Caki2 (cell line): ENCODE measurements around the gene FARS2. TPM values are rescaled to one million over a fixed set of nuclear protein-coding genes. Genes with fewer than 3 reads are reported as not detected.

Source experiments
- DNase-seq: peaks from one replicate; pipeline ENCODE4 v3.0.0-alpha.2; 2015; ENCODE audit warnings: low read depth
- in situ Hi-C: cut with HindIII; loops from 2 replicates; pipeline ENCODE4 v1.10.0; 2016; ENCODE audit warnings: low sequenced_read_pairs, low pct_unique_long_range_greater_than_20kb, mixed read lengths
- total RNA-seq: library from RNA; depleted of rRNA; stranded (reverse); fragments of >200 nt; shearing (Covaris generic); gene quantifications from 2 replicates; pipeline ENCODE4 v1.2.3, GENCODE V29; 2014; ENCODE audit warnings: low replicate concordance

FARS2 gene
- total RNA-seq, 1 experiment from 2014 or later: 21.0 TPM

DNA sequence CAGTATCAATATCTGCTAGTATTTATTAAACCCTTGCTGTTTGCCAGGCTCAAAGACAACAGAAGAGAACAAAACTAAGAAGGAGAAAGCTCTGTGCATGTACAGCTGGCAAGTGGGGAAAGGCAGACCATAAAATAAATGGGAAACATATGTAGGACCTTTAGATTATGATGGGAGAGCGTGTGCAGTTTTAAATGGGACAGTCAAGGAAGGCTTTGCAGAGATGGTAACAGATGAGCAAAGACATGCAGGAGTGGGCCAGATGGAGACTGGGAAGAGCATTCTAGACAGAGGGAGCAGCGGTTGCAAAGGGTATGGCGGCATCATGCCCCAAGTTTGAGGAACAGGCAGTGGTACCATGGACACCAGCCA lies 485.4 kb downstream of the FARS2 start:
- in situ Hi-C loops: no loop called here

DNA sequence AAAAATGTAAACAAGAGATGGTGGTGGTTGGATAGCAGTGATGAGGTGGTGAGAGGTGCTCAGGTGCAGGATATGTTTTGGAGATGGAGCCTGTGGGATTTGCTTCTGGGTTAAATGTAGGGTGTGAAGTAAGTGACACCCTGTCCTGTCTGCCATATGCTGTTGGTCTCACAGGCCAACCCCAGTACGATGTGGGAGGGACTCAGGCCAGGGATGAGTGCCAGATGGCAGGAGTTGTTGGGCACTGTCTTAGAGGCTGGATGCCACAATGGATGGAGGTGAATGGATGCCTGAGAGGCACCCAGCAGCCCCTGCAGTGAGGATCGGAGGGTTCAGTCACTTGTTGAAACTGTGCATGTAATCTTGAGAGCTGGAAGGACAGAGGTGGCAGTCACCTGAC lies 486.1 kb downstream of the FARS2 start:
- in situ Hi-C loops: no loop called here
- no peak for DNase-seq

More for the DNA sequence above, 485.4 kb downstream of the FARS2 start:
- no peak for DNase-seq

DNA sequence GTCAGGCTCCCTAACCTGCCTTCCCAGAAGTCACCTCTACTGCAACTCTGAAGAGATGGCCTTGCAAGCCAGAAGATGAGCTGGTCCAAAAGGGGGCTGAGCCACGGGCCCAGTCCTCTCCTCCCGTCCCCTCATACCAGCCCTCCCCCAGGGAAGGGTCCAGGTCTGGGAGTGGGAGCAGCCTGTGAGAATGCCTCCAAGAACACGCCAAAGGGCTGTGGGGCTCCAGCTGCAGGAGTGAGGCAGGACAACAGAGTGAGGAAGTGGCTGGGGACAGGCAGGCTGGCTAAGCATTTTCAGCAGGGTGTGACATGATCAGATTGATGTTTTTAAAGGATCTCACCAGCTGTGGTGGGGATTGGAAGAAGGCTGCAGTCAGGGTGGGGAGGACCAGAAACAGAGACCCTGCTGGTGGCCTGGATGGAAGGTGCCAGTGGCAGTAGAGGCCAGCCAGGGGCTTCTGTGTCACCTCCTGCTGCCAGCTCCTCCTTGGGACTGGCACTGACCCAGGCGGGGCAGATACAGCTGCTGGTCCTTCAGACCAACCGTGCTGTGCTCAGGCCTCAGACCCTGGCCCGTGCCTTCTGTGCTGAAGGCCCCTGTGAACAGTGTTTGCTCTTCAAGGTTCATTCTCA lies 487.8 kb downstream of the FARS2 start:
- DNase-seq: no peak
- in situ Hi-C loops: no loop called here

DNA sequence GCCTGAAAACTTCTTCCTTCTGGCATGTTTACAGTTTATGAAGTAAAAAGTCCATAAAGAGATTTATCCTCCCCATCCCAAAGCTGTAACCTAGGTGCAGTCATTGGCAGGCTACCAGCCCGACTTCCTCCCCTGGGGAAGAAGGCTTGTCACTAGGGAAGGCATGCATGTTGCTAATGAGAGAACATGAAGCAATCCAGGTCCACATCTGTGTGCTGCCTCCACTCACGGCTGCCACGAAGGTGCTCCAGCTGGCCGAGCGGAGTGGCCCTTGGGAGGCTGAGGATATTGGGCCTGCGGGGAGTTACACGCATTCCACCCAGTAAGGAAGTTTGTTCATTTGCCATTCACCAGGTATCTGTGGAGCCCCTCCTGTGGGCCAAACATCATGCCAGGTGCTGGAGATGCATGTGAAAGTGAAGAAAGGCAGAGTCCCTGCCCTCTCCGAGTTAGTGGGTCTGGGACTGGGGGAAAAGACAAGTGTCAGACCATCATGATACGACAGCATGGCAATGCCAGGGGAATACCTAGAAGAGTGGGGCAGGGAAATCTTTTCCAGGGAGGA lies 488.4 kb downstream of the FARS2 start:
- DNase-seq: no peak
- in situ Hi-C loops: no loop called here

DNA sequence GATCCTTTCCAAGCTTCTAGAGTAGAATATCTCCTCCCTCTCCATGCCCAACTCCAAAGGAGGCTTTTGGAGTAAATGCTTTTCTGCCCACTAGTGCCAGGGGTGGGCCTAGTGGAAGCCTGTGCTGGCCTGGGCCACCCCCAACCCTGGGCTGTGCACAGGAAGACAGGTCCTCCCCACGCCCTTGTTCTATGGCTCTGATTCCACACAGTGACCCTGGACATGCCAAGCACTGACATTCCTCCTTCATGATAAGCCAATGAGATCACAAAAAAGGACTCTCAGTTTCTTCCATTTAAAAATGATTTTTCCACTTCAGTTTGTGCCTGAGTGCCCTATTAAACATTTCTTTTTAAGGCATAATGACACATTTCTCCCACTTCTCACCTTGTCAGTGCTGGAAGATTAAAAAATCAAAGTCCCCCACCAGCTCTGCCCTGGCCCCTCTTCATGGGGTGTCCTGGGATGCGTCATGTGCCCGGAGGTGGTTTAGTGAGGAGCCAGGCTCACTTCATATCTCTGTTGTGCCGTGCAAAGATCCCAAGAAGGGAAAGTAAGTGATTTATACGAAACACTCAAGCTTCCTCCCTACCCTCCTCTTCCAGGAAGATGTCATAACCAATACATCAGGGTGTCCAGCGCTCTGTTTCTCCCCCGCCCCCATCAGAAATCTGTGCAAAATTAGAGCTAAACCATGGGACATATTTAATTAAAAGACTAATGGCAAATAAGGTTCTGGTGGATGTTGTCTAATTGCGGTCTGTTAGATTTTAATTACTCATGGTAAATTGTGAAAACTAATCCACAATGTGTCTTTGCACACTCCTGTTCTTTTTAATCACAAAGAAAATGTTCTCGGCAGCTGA lies 490.4 kb downstream of the FARS2 start:
- no peak for DNase-seq
- in situ Hi-C loops: no loop called here

DNA sequence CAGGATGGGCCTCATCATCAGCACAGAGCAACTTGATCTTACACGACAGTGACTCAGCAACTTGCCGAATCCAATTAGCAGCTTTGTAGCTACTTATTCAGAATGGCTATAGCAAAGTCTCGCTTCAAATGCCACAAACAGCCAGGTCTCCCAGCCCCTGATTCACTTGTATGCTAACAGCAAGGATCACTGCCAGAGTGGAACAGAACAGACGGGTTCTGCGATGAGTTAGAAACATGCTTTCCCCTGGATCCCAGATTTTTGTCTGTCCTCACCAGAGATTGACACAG lies 491.0 kb downstream of the FARS2 start:
- in situ Hi-C loops: no loop called here
- DNase-seq: peak; percentile 58

DNA sequence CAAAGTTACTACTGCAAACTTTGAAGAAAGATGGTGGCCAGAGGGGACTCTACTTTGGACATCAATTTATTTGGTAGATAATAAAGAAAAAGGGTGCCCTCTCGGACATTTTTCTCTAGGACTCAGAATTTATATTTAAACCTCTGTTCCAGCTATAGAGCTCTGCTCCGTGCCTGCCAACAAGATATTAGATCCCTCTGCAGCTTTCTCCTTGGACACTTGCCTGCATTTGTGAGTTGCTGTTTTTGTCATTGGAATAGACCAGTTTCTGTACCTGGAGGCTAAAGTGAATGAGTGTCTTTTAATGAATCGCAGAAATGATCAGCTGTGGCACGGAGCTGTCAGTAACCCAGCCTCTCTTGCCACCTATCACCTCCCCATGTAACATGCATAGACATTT lies 491.9 kb downstream of the FARS2 start:
- in situ Hi-C loops: no loop called here

DNA sequence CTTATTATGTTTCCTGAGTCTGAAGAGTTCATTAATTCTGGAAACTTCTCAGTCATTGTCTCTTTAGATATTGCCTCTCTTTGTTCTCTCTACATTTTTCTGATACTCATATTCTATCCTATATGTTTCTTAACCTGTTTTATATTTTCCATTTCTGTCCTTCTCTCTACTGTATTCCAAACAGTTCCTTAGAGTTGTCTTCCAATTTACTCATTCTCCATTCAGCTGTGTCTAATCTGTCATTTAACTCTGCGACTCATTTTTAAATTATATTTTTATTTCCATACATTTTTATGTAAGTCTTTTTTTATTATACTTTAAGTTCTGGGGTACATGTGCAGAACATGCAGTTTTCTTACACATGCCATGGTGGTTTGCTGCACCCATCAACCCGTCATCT lies 493.6 kb downstream of the FARS2 start:
- DNase-seq: no peak
- in situ Hi-C loops: no loop called here

More for the DNA sequence above, 491.9 kb downstream of the FARS2 start:
- DNase-seq: no peak

DNA sequence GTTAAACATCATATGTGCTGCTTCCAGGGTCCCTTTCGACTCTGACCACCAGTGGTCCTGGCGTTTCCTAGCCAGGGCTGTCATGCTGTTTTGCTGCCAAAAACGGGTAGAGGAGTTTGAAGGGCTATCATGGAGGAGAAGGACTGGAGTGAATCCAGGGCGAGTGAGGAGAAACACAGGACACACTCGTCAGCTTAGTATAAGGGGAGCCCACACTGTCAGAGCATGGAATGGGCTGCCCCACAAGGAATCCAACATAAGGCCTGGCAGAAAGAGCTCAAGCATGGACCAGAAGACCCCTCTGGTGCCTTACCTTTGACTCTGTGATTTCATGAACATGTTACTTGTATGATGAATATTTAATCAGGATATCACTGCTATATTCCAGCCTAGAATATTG lies 498.3 kb downstream of the FARS2 start:
- DNase-seq: no peak
- in situ Hi-C loops: no loop called here

DNA sequence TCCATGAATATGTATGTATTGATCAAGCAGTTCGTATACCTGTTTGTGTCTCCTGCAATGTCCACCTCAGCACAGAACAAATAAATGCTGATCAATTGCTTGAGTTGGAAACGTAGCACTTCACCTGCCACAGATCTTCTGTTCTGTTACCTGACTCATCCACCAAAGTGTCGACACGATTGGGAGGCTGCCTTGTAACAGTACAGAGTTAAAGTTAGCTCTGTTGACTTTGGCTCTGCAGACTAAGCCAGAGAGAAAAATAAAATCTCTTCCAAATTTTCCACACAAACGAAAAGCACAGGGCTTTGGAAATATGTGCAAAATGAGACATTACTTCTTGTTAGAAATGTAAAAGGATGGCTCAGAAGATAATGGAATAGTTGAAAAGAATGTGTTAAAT lies 500.1 kb downstream of the FARS2 start:
- DNase-seq: no peak
- in situ Hi-C loops: no loop called here

DNA sequence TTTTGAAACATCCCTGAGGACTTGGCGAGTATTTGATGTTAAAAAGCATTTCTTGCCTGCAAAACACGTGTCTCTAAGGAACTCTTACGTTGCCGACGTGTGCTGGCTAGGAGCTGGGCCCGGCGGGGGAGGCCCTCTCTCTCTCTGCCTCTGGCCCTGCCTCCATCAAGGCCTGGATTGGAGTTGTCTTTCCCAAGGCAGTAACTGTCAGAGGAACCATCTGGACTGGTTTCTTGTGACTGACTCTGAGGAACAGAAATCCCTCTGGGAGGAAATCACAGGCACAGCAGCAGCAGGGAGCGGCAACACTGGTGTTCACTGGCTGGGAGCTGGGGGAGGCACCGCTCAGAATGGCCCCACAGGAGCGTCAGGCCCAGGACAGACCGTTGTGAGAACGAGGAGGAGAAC lies 501.3 kb downstream of the FARS2 start:
- in situ Hi-C loops: no loop called here
- no peak for DNase-seq

DNA sequence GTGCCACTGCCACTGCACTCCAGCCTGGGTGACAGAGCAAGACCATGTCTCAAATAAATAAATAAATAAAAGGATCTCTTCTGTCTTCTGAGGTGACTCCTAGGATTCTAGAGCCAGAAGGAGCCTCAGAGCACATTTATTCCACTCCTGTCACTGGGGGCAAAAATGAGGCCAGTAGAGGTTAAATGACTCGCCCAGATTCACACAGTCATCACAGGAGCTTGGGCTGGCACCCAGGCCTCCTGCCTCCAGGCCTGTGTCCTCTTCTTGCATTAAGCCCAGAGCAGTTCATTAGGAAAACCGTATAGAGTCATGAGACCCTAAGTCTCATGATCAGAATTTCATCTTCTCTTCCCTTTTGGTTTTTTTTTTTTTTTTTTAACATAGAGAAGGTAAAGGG lies 502.1 kb downstream of the FARS2 start:
- no peak for DNase-seq
- in situ Hi-C loops: no loop called here

DNA sequence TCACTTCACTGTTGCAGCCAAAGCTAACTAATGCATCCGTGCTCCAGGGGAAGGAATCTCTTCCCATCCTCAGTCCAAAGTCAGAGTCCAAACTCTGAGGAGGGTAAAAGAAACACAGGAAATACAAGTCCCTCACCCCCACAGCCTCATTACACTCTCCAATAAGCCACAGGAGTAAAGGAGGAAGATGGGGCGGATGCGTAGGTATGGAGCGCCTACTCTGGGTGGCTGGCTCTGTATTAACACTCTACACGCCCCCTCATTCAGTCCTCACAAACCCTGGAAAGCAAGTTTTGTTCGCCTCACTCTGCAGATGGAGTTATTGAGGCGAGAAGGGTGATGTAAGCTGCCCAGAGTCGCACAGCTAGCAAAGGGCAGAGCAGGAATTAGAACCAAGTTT lies 502.6 kb downstream of the FARS2 start:
- in situ Hi-C loops: no loop called here
- DNase-seq: peak; percentile 68

DNA sequence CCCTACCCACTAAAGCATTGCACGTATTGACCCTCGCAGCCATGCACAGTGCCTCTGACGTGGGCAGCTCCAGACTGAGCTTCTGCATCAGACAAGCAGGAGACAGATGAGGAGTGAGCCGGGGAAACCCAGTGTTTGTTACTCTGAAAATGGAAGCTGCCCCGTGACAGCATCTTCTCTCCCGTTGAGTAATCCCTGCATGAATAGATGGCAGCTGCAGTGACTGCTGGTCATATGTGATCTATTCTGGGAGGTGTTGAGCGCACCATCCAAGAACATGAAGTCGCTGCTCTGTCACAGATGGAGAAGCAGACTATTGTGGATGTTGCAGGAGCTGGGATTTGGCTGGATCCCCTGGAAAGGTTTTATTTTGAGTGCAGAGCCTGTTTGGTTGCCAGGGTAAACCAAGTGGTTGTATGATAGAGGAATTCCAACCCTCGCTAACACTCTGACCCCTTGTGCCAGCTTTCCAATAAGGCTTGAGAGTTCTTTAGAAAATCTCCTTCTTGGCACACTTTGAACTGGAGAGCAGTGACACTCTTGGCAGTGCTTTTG lies 503.2 kb downstream of the FARS2 start:
- in situ Hi-C loops: no loop called here
- DNase-seq: peak; percentile 15

DNA sequence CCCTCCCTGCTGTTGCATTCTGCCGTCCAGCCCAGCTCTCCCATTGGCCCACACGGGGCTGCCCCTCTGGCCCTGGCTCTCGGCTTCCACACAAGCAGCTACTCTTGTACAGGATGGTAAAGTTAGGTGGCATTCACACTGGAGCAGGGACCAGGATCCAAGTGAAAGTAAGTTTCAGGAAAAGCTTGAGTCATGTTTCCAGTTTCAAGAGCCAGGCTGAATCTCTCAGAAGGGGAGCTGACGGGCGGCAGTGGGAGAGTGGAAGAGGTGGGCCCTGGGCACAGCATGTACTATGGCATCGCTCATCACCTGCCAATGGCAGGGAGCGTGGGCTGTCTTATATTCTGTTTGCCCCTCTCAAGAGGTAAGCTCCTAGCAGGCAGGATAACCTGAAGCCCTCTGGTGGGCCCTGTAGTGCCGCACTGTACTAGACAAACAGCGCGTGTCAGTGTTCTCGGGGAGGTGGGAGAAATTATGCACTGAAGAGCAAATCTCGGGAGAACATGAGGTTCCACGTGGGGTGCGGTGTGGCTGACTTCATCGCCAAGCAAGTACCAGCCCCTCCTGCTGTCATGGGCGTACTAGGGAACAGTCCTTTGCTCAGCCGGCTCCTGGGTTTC lies 503.9 kb downstream of the FARS2 start:
- in situ Hi-C loops: no loop called here
- no peak for DNase-seq

DNA sequence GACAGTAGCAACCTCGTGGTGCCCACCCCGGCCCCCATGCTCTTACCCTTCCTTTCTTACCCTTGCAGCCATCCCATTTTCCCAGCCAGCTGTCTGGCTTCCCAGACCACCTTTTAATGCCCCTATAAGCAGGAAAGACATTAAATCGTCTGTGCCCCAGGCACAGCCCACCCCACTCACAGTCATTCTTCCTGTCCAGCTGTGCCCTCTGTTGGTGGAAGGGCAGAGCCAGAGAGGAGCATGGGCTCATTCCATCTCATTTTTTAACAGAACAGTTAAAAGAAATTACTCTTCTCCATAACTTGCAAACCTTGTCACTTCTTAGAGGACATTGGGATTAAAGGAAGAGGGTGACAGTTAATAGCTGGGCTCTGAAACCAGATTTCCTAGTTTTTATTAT lies 504.9 kb downstream of the FARS2 start:
- DNase-seq: no peak

DNA sequence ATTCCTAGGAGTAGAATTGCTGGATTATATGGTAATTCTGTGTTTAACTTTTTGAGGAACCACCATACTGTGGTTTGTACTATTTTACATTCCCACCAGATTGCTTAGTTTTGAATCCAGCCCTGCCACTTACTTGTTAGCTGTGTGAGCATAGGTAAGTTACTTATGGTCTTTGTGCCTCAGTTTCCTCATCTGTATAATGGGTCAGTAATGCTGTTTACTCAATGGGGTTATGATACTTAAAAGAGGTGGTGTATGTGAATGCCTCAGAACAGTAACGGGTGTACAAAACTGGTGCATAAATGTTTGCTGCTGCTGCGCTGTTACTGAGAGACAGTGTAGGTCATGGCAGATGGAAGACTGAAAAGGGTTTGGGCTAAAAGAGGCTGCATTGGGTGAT lies 506.2 kb downstream of the FARS2 start:
- no peak for DNase-seq
- in situ Hi-C loops: no loop called here

More for the DNA sequence above, 504.9 kb downstream of the FARS2 start:
- in situ Hi-C loops: no loop called here

DNA sequence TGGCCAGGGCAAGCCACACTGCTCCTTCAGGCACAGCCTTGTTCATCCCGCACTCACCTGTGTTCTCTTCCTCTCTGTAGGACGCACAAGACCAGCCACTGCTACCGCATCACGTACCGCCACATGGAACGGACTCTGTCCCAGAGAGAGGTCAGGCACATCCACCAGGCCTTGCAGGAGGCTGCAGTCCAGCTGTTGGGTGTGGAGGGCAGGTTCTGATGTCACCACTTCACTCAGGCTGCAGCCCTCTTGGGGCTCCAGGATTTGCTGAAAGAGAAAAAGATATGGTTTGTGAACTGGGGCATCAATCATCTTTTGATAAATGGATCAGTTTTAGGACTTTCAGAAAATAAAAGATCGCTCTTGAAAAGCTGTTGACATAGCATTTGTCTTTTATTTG lies 509.9 kb downstream of the FARS2 start:
- no peak for DNase-seq
- in situ Hi-C loops: no loop called here

DNA sequence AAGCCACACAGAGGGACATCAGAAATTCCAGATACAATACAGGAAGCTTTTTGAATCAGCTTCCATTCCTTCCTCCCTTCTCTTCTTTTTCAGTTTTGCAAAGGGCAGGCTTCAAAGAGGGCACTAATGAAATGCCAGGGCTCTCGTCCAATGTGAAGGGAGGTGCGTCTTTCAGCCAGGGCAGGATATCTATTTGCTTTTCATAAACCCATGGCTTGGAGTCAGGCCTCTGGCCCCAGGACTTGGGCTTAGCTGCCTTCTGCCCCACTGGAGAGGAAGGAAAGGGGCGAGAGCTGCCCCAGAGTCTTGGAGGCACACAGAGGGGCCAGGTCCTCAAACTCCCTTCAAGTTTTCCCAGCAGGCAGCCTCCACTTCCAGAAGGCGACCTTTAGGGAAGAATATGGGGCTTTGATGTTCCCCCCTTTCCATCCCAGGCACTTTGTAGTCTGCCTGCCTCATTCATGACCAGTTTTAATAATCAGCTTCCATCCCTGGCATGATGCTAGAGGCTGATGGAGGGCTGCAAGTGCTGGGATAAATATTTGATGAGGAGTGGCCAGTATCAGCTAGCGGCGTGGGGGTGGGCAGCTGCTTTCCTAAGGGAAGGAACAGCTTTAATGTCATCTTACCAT lies 510.6 kb downstream of the FARS2 start:
- in situ Hi-C loops: no loop called here
- no peak for DNase-seq
